HG03060 (cell line): ENCODE data around the gene BPIFA3.

ENCODE experiments used
- ATAC-seq: cut with Tn5 transposase; IDR thresholded peaks from one replicate; pipeline ENCODE4 v1.9.1; 2021; ENCODE audit warnings: low read depth, moderate number of reproducible peaks; ENCODE audit not compliant: unreplicated experiment

The BPIFA3 gene

GRCh38 chr20:33259371-33259770, 42.2 kb downstream of the BPIFA3 start:
- no peak for ATAC-seq

- ATAC-seq, result no peak
Measured at GRCh38 chr20:33261465-33261864, 44.3 kb downstream of the BPIFA3 start.

GRCh38 chr20:33262658-33263065, 45.5 kb downstream of the BPIFA3 start:
- ATAC-seq, result no peak

- ATAC-seq, result no peak
Measured at GRCh38 chr20:33263784-33264183, 46.6 kb downstream of the BPIFA3 start.

GRCh38 chr20:33267701-33268100, 50.5 kb downstream of the BPIFA3 start:
- ATAC-seq, result no peak

GRCh38 chr20:33272155-33272873, 55.2 kb downstream of the BPIFA3 start:
- ATAC-seq, result no peak

GRCh38 chr20:33273117-33273851, 56.1 kb downstream of the BPIFA3 start:
- no peak for ATAC-seq

GRCh38 chr20:33275215-33275614, 58.1 kb downstream of the BPIFA3 start:
- ATAC-seq, result no peak

GRCh38 chr20:33275871-33276270, 58.7 kb downstream of the BPIFA3 start:
- no peak for ATAC-seq

- no peak for ATAC-seq
Measured at GRCh38 chr20:33276303-33277113, 59.4 kb downstream of the BPIFA3 start.
